H1 (cell line): ENCODE measurements around the gene SHROOM2. TPM values are rescaled to one million over a fixed set of nuclear protein-coding genes. Genes with fewer than 3 reads are reported as not detected.

ENCODE experiments used
- CTCF ChIA-PET: fragments of 300-600 bp; sonication (Branson Sonifier 250); formaldehyde crosslinking; loops from one replicate; lab custom pipeline; 2021; ENCODE audit not compliant: partially characterized antibody; lab: Charles Lee
- POLR2A ChIA-PET: fragments of 300-600 bp; sonication (Branson Sonifier 250); formaldehyde crosslinking; loops from one replicate; lab custom pipeline; 2021; ENCODE audit warnings: inconsistent platforms; ENCODE audit not compliant: partially characterized antibody; lab: Charles Lee
- DNase-seq, 2 experiments: peaks; one replicate each; pipeline versions ENCODE4 v3.0.0 to v3.0.0-alpha.2; 2010 to 2022; ENCODE audit warnings: low spot score in 2 of 2, low read depth in 1 of 2, mixed read lengths in 1 of 2
- FAIRE-seq: peaks from 2 replicates; lab custom pipeline; 2011; peaks lifted over from hg19 to GRCh38; lab: Jason Lieb, UNC
- H2AFZ ChIP-seq: 2 replicates; pipeline ENCODE4 v1.8.1; 2012; ENCODE audit warnings: low read length, inconsistent platforms
- H2AK5ac ChIP-seq: 2 replicates; pipeline ENCODE4 v1.6.1; 2013; ENCODE audit warnings: low read depth, low read length
- H2BK120ac ChIP-seq: replicated peaks from 2 replicates; pipeline ENCODE3; 2013; ENCODE audit warnings: low read depth, low read length, inconsistent platforms
- H2BK12ac ChIP-seq: 2 replicates; pipeline ENCODE4 v1.6.1; 2013; ENCODE audit warnings: low read depth, low read length
- H2BK15ac ChIP-seq: 2 replicates; pipeline ENCODE4 v1.6.1; 2013; ENCODE audit warnings: low read length
- H2BK20ac ChIP-seq: 2 replicates; pipeline ENCODE4 v1.6.1; 2013; ENCODE audit warnings: low read length
- H2BK5ac ChIP-seq: 2 replicates; pipeline ENCODE4 v1.6.1; 2013; ENCODE audit warnings: low read depth, low read length
- H3K14ac ChIP-seq: 2 replicates; pipeline ENCODE4 v1.6.1; 2013; ENCODE audit warnings: inconsistent platforms; ENCODE audit not compliant: insufficient read length
- H3K18ac ChIP-seq: 2 replicates; pipeline ENCODE4 v1.6.1; 2013; ENCODE audit warnings: low read length; ENCODE audit errors: extremely low read depth
- H3K23ac ChIP-seq: 2 replicates; pipeline ENCODE4 v1.6.1; 2013; ENCODE audit warnings: inconsistent platforms; ENCODE audit not compliant: insufficient read length
- H3K23me2 ChIP-seq: 2 replicates; pipeline ENCODE4 v1.6.1; 2013; ENCODE audit warnings: low read depth, low read length
- H3K27ac ChIP-seq: 2 replicates; pipeline ENCODE4 v1.6.1; 2011; ENCODE audit warnings: low read depth, low read length, inconsistent platforms
- H3K27me3 ChIP-seq, 4 experiments: replicated peaks in 1 of 4; 1 replicate in 1 of 4; 2 replicates in 3 of 4; pipeline versions ENCODE4 v1.6.1 to v1.8.1; 2011 to 2013; ENCODE audit warnings: low read length in 3 of 4, mild to moderate bottlenecking in 3 of 4, inconsistent platforms in 2 of 4, mixed read lengths in 2 of 4, moderate library complexity in 1 of 4; ENCODE audit not compliant: control insufficient read depth in 3 of 4, insufficient read depth in 3 of 4; ENCODE audit errors: extremely low read depth in 1 of 4
- H3K36me3 ChIP-seq, 4 experiments: 2 replicates each; pipeline versions ENCODE4 v1.6.1 to v1.8.1; 2011 to 2013; ENCODE audit warnings: mild to moderate bottlenecking in 4 of 4, low read length in 3 of 4, moderate library complexity in 2 of 4, control low read depth in 1 of 4, inconsistent platforms in 1 of 4; ENCODE audit not compliant: insufficient read depth in 4 of 4, control insufficient read depth in 2 of 4
- H3K4ac ChIP-seq: replicated peaks from 2 replicates; pipeline ENCODE3; 2013; ENCODE audit warnings: low read length, low read depth, mixed read lengths, inconsistent platforms; ENCODE audit not compliant: insufficient read length
- H3K4me1 ChIP-seq, 4 experiments: replicated peaks in 1 of 4; 1 replicate in 1 of 4; 2 replicates in 3 of 4; pipeline versions ENCODE4 v1.6.1 to v1.8.1; 2011 to 2013; ENCODE audit warnings: low read length in 3 of 4, inconsistent platforms in 2 of 4, mixed read lengths in 1 of 4; ENCODE audit not compliant: insufficient read depth in 4 of 4, control insufficient read depth in 3 of 4
- H3K4me2 ChIP-seq, 2 experiments: 2 replicates each; pipeline versions ENCODE4 v1.6.1 to v1.8.1; 2011 to 2013; ENCODE audit warnings: low read depth in 2 of 2, low read length in 2 of 2, control low read depth in 1 of 2, inconsistent platforms in 1 of 2, mild to moderate bottlenecking in 1 of 2; ENCODE audit not compliant: insufficient read depth in 1 of 2
- H3K4me3 ChIP-seq, 4 experiments: fragments of 200-600, 300-600 bp in 1 of 4; sonication (generic), shearing (Covaris generic), sonication (Bioruptor Twin) in 1 of 4; 2 replicates each; pipeline versions ENCODE4 v1.5.1 to v1.8.1; 2011 to 2016; ENCODE audit warnings: low read length in 4 of 4, low read depth in 3 of 4, control low read depth in 2 of 4, inconsistent platforms in 2 of 4, mild to moderate bottlenecking in 2 of 4, mixed read lengths in 1 of 4, moderate library complexity in 1 of 4; ENCODE audit not compliant: insufficient read depth in 2 of 4; ENCODE audit errors: extremely low read depth in 1 of 4
- H3K56ac ChIP-seq: replicated peaks from 2 replicates; pipeline ENCODE3; 2013; ENCODE audit warnings: low read depth, mild to moderate bottlenecking, mixed read lengths, low read length, inconsistent platforms; ENCODE audit not compliant: insufficient read length
- H3K79me1 ChIP-seq: 2 replicates; pipeline ENCODE4 v1.6.1; 2013; ENCODE audit warnings: low read depth, low read length, control low read depth
- H3K79me2 ChIP-seq, 2 experiments: 2 replicates each; pipeline versions ENCODE4 v1.6.1 to v1.8.1; 2012 to 2013; ENCODE audit warnings: low read length in 2 of 2, mild to moderate bottlenecking in 2 of 2, inconsistent platforms in 1 of 2; ENCODE audit not compliant: insufficient read depth in 2 of 2, control insufficient read depth in 1 of 2
- H3K9ac ChIP-seq, 4 experiments: replicated peaks in 1 of 4; 1 replicate in 1 of 4; 2 replicates in 3 of 4; pipeline versions ENCODE4 v1.6.1 to v1.8.1; 2011 to 2013; ENCODE audit warnings: low read depth in 3 of 4, low read length in 3 of 4, control low read depth in 2 of 4, mild to moderate bottlenecking in 2 of 4, moderate library complexity in 2 of 4, inconsistent platforms in 1 of 4; ENCODE audit errors: extremely low read depth in 1 of 4
- H3K9me3 ChIP-seq, 2 experiments: 2 replicates each; pipeline versions ENCODE4 v1.6.1 to v1.8.1; 2012 to 2013; ENCODE audit warnings: mild to moderate bottlenecking in 2 of 2, moderate library complexity in 2 of 2, control low read depth in 1 of 2, inconsistent platforms in 1 of 2, low read depth in 1 of 2, low read length in 1 of 2, mixed read lengths in 1 of 2; ENCODE audit not compliant: insufficient read depth in 2 of 2
- H4K20me1 ChIP-seq, 2 experiments: replicated peaks in 1 of 2; 2 replicates each; pipeline versions ENCODE3 to v1.8.1; 2011 to 2013; ENCODE audit warnings: inconsistent platforms in 2 of 2, low read length in 2 of 2, mild to moderate bottlenecking in 1 of 2; ENCODE audit not compliant: insufficient read depth in 2 of 2, control insufficient read depth in 1 of 2
- H4K5ac ChIP-seq: 2 replicates; pipeline ENCODE4 v1.6.1; 2013; ENCODE audit warnings: low read length, low read depth, mixed read lengths, inconsistent platforms; ENCODE audit not compliant: insufficient read length
- H4K8ac ChIP-seq: 2 replicates; pipeline ENCODE4 v1.8.0; 2013; ENCODE audit warnings: mild to moderate bottlenecking, moderate library complexity, low read length, inconsistent platforms; ENCODE audit not compliant: insufficient read depth; ENCODE audit errors: extremely low read depth
- H4K91ac ChIP-seq: replicated peaks from 2 replicates; pipeline ENCODE3; 2013; ENCODE audit warnings: low read length, mixed read lengths, inconsistent platforms; ENCODE audit not compliant: insufficient read length
- ASH2L ChIP-seq: fragments of 200-600, 300-600 bp; sonication (generic); IDR thresholded peaks from one replicate; pipeline ENCODE4 v1.7.1; 2017; ENCODE audit warnings: low read length
- CHD2 ChIP-seq: IDR thresholded peaks from 2 replicates; pipeline ENCODE4 v1.6.1; 2012; ENCODE audit warnings: low read length, improper control_type of control experiment
- CTBP2 ChIP-seq: IDR thresholded peaks from 2 replicates; pipeline ENCODE4 v1.7.0; 2011; ENCODE audit warnings: borderline replicate concordance, mild to moderate bottlenecking, moderate library complexity, mixed read lengths, low read length; ENCODE audit not compliant: insufficient read depth, insufficient read length
- EZH2 ChIP-seq: fragments of 200-600 bp; sonication (generic); IDR thresholded peaks from 2 replicates; pipeline ENCODE4 v1.7.1; 2012; ENCODE audit warnings: low read depth, mild to moderate bottlenecking, moderate library complexity, low read length, inconsistent platforms; ENCODE audit not compliant: severe bottlenecking
- HDAC2 ChIP-seq, 2 experiments: fragments of 300-600 bp in 1 of 2; sonication (generic) in 1 of 2; IDR thresholded peaks; 2 replicates each; pipeline ENCODE4 v1.6.1; 2011 to 2012; ENCODE audit warnings: low read depth in 2 of 2, low read length in 2 of 2, mild to moderate bottlenecking in 2 of 2, moderate library complexity in 2 of 2, borderline replicate concordance in 1 of 2, inconsistent platforms in 1 of 2
- KDM1A ChIP-seq: fragments of 200-600, 300-600 bp; sonication (generic); IDR thresholded peaks from 2 replicates; pipeline ENCODE4 v1.7.1; 2016; ENCODE audit warnings: mild to moderate bottlenecking, low read length, borderline replicate concordance
- MAFK ChIP-seq: IDR thresholded peaks from 2 replicates; pipeline ENCODE4 v1.6.1; 2012; ENCODE audit warnings: low read depth, mild to moderate bottlenecking, improper control_type of control experiment, low read length
- POU5F1 ChIP-seq: IDR thresholded peaks from 2 replicates; pipeline ENCODE4 v1.6.1; 2011; ENCODE audit warnings: low read depth, mild to moderate bottlenecking, low read length, moderate library complexity
- RBBP5 ChIP-seq: IDR thresholded peaks from 2 replicates; pipeline ENCODE4 v1.7.1; 2012; ENCODE audit warnings: low read depth, mild to moderate bottlenecking, inconsistent platforms, low read length, moderate library complexity, borderline replicate concordance
- RFX5 ChIP-seq: IDR thresholded peaks from 2 replicates; pipeline ENCODE4 v1.6.1; 2011; ENCODE audit warnings: low read depth, low read length, improper control_type of control experiment, borderline replicate concordance
- SIN3A ChIP-seq, 2 experiments: IDR thresholded peaks in 1 of 2; conservative IDR thresholded peaks in 1 of 2; 2 replicates each; pipeline ENCODE4 v1.6.1; 2011 to 2012; ENCODE audit warnings: low read length in 2 of 2, improper control_type of control experiment in 1 of 2, low read depth in 1 of 2, mild to moderate bottlenecking in 1 of 2
- SUZ12 ChIP-seq: fragments of 200-600 bp; sonication (generic); IDR thresholded peaks from 2 replicates; pipeline ENCODE4 v1.6.1; 2012; ENCODE audit warnings: mild to moderate bottlenecking, inconsistent platforms, low read length, moderate library complexity, mixed read lengths
- TAF1 ChIP-seq: IDR thresholded peaks from 2 replicates; pipeline ENCODE4 v1.6.1; 2011; ENCODE audit warnings: mild to moderate bottlenecking, low read depth, low read length
- TBP ChIP-seq: IDR thresholded peaks from 2 replicates; pipeline ENCODE4 v1.6.1; 2011; ENCODE audit warnings: low read depth, low read length, improper control_type of control experiment
- whole genome bisulfite sequencing, 2 experiments: shearing (Covaris generic) in 1 of 2; methylation state at CpG; one replicate each; pipeline versions ENCODE4 v1.1.6 to v1.1.7; 2013 to 2015; ENCODE audit warnings: low lambda C conversion rate in 2 of 2, mixed read lengths in 2 of 2, inconsistent platforms in 1 of 2, low coverage in 1 of 2, missing lambda C conversion rate in 1 of 2; ENCODE audit not compliant: insufficient replicate concordance in 2 of 2, insufficient coverage in 1 of 2, insufficient read length in 1 of 2; ENCODE audit errors: extremely low coverage in 1 of 2, missing lambda C conversion rate in 1 of 2; 5-methylcytosine and 5-hydroxymethylcytosine counted together
- polyA plus RNA-seq, 7 experiments: library from polyadenylated mRNA; depleted of rRNA in 3 of 7; stranded (reverse) in 5 of 7; unstranded in 2 of 7; fragments of >200 nt in 5 of 7; fragments of 200-250 nt in 2 of 7; gene quantifications; 1 replicate in 5 of 7; 2 replicates in 1 of 7; 4 replicates in 1 of 7; pipeline versions ENCODE4 v1.2.1 to v1.2.3, GENCODE V29; 2011 to 2013; ENCODE audit warnings: missing spikeins in 2 of 7, mixed read lengths in 2 of 7
- total RNA-seq: library from RNA; stranded (reverse); fragmentation: NEBNext Ultra II Directional; extraction: Animal tissue kit (Norgen Biotek cat#: 25700); gene quantifications from 2 replicates; pipeline ENCODE4 v1.2.1, GENCODE V29; 2021

Gene SHROOM2
- total and polyA plus RNA-seq, 2 of the 8 experiments (the other 6 are each of a cell fraction or from before 2014, with no cell fraction given), result 3.4 to 14.2 TPM

- Histone ChIP-seq H3K23me2 (no peaks in the 10 kb centered on the region), H3K27me3 (no peaks in the 10 kb centered on the region), H4K8ac (no peak overlapping the region), H4K5ac (no peak overlapping the region), H3K4me1 (peaks cover 0 to 7% (median 0%) of the 10 kb centered on the region in 4 experiments; a peak in 2 of 7 replicates), H2BK20ac (no peak overlapping the region), H4K91ac (no peak overlapping the region), H3K4me3 (no peak overlapping the region), H2BK15ac (no peak overlapping the region), H3K4ac (no peak overlapping the region), H3K27ac (no peak overlapping the region), H3K56ac (no peak overlapping the region), H3K4me2 (no peak overlapping the region), H2BK120ac (no peak overlapping the region), H2BK5ac (no peak overlapping the region), H3K79me2 (peaks cover 0 to 1% of the 10 kb centered on the region in 2 experiments; a peak in 2 of 4 replicates), H4K20me1 (peaks cover 0 to 2% of the 10 kb centered on the region in 2 experiments), H3K23ac (no peak overlapping the region), H2BK12ac (no peak overlapping the region), H3K9me3 (no peaks in the 10 kb centered on the region), H3K18ac (no peak overlapping the region), H3K36me3 (no peaks in the 10 kb centered on the region), H3K14ac (no peak overlapping the region), H3K9ac (no peak overlapping the region), H2AK5ac (no peak overlapping the region), H2AFZ (no peak overlapping the region), H3K79me1 (no peaks in the 10 kb centered on the region)
- ChIA-PET POLR2A (no interaction called here), CTCF (interaction anchor here (1.4 to 3.3 kb wide), 5 partner anchors 9 to 245 kb away, joined by 3 to 16 read pairs (median 10); no protein-coding TSS in a partner anchor)
- FAIRE-seq (no peak), DNase-seq (no peak)
- 98% methylated on average over 5 of the region's 6 CpGs; no CpG with 5 or more reads in 1 of the 2 experiments for WGBS, 2 experiments
- TF ChIP-seq SIN3A (conservative IDR thresholded peaks at IDR 0.05 in 1 of 2, IDR thresholded peaks at IDR 0.05 in 1 of 2; ENCODE audit: low read depth in 1 of 2, low read length in 2 of 2) (no peak), CHD2 (no peak), EZH2 (no peak), KDM1A (no peak), CTBP2 (no peak), ASH2L (no peak), MAFK (no peak), POU5F1 (no peak), RBBP5 (no peak), TBP (no peak), SUZ12 (no peak), TAF1 (no peak), RFX5 (no peak), HDAC2 (IDR thresholded peaks at IDR 0.05; ENCODE audit: borderline replicate concordance in 1 of 2, low read depth in 2 of 2, low read length in 2 of 2) (no peak)
Measured at GRCh38 chrX:9874483-9874882, 88.3 kb downstream of the SHROOM2 start.
